Pons (tissue), 1 donor: Measurements from ENCODE around the gene ILF2.
A peak's percentile ranks its signal among the peaks of the same experiment; 100 is the strongest.

Source experiments
- DNase-seq: peaks from one replicate; pipeline ENCODE4 v3.0.0-alpha.2; 2016; ENCODE audit warnings: low spot score

The ILF2 gene

DNA sequence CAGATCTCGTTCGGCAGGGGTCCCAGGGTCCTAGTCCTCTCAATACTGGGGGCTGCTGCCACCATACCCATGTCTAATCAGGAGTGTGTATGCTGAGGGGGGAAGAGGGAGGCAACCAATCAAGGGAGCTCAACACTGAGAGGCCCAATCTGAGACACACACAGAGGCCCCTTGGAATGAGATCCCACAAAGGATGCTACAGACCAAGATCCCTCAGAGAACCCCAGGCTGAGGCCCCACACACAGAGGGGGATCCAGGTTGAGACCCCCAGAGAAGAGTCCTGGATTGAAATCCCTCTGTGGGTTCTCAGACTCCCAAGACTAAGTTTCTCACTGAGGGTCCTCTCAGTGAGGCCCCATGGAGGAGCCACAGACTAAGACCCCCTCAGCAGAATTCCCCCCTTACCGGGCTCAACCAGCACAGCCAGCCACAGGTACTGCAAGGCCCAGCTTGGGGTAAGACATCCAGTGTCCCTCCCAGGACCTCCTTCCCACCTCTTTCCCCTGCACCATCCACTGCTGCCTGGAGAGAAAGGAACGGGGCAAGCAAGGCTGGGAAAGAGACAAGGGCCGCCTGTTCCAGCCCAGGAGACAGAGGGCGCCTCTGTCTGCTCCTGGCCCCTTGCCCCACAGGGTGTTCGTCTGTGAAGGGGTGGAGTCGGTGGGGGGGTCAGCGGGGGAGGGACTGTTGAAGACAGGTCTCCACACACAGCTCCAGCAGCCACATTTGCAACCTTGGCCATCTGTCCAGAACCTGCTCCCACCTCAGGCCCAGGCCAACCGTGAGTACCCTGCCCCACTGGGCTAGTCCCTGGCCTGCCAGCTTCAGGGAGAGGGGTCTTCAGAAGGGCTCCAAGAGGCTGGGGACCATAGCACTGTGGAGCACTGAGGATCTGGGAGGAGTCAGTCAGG lies 42.8 kb downstream of the ILF2 start, which contains the start of gene S100A1:
Gene S100A1, plus strand, starts transcription at position 720 of the 912 bp plus-strand sequence. CDS start 2,088 bp downstream, outside the sequence.
- peak; percentile 93 for DNase-seq

DNA sequence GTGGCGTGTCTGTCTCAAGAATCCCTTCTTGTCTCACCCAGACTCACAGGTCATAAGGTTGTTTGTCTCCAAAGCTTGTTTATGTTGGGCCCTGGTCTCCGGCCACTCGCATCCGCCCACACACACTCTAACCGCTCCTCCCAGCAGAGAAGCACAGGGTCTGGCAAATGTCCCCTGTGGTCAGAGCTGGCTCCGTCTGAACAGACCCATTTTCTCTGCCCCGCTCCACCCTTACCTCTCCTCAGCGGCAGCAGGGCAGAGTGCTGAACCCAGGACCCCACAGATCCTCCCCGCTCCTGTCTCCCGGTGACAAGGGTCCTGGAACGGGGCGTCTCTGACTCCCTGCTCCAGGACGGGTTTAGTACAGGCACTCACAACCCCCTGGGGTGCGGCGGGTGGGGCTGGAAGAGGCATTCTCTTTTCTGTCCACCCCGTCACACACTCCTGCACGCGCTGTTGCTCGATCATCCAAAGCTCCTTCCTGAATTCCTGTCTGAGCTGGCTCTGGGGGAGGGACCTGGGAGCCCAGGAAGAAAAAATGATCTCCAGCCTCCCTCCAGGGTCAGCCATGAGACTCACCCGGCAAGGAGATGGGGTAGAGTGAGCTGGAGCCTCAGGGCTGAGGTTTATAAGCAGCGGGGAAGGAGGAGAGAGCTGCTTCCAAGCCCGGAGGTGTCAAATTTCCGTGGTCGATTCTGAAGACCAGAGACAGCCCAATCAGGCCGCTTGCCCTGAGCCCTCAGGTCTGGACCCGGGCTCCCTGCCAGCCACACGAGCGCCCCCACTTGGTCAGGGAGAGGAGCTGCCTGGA lies 43.7 kb downstream of the ILF2 start, which contains the start of gene S100A13:
Gene S100A13, minus strand, starts transcription at position 602 of the 811 bp plus-strand sequence. CDS start 1,033 bp downstream, outside the sequence.
- peak; percentile 77 for DNase-seq

GRCh38 chr1:153626477-153626903 lies 44.3 kb downstream of the ILF2 start:
- no peak for DNase-seq

DNA sequence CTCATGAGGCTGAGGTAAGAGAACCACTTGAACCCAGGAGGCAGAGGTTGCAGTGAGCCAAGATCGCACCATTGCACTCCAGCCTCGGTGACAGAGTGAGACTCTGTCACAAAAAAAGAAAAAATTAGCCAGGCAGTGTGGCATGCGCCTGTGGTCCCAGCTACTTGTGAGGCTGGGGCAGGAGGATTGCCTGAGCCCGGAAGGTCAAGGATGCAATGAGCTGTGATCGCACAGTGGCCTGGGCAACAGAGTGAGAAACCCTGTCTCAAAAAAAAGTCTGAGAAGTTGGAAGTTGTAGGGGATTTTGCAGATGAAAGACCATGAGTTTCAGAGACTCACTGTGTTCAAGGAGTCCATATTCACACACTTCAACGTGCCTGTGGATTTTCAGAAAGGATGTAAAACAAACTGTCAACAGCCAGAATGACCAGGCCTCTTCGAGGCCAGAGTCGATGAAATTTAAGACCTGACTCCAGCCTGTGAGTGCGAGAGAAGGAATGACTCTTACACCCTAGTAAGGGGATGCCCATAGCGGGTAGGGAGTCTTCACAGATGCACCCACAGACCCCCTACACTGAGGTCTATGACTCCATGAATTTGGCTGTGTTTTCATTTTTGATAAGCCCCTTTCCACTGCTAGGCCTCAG lies 45.7 kb downstream of the ILF2 start:
- DNase-seq, result no peak

DNA sequence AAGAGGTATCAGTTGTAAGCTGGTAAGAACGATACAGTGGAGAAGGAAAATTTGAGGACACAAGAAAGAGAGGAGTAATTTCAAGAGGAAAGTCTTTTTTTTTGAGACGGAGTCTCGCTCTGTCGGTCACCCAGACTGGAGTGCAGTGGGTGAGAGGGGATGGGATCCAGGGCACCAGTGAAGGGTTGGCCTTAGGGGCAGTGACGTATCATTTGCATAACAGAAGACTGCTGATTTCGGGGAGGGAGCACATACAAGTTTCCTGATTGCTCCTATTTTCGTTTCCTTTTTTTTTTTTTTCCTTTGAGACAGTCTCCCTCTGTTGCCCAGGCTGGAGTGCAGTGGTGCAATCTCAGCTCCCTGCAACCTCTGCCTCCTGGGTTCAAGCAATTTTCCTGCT lies 47.7 kb downstream of the ILF2 start:
- no peak for DNase-seq

DNA sequence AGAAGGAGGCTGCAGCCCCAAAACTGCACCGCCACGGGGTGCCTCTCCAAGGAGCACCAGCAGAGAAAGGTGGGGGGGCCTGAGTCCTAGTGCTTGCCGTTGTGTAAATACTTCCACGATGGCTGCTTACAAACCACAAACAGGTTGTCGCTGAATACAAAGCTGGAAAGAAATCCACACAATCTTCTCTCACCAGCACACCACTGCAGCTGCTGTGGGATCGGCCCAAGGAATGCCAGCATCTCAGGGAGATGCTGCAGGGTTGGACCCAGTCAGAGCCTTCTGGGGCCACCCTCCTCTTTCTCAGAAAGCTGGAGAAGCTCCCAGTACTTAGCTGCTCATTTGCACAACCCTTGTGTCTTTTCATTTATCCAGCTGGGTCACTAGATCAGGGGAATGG lies 51.6 kb downstream of the ILF2 start:
- no peak for DNase-seq

DNA sequence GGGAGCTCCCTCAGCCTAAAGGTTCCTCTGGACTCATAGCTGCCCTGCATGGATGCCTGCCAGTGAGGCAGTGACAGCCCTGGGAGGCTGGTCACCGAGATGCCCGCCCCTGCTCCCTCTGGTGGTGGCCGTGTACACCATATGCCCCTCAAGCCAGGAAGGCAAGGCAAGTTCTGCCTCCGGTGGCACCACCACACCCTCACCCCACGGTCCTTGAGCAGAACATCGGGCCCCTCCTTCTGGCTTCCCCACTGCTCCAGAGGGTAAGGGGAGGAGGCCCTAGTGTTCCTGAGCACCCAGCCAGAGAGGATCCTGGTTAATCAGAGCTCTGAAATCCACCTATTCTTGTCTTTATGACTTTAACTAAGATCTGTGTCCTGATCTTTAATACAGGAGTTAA lies 53.1 kb downstream of the ILF2 start:
- DNase-seq, result no peak

GRCh38 chr1:153616917-153617311 lies 53.9 kb downstream of the ILF2 start:
- DNase-seq, result no peak

DNA sequence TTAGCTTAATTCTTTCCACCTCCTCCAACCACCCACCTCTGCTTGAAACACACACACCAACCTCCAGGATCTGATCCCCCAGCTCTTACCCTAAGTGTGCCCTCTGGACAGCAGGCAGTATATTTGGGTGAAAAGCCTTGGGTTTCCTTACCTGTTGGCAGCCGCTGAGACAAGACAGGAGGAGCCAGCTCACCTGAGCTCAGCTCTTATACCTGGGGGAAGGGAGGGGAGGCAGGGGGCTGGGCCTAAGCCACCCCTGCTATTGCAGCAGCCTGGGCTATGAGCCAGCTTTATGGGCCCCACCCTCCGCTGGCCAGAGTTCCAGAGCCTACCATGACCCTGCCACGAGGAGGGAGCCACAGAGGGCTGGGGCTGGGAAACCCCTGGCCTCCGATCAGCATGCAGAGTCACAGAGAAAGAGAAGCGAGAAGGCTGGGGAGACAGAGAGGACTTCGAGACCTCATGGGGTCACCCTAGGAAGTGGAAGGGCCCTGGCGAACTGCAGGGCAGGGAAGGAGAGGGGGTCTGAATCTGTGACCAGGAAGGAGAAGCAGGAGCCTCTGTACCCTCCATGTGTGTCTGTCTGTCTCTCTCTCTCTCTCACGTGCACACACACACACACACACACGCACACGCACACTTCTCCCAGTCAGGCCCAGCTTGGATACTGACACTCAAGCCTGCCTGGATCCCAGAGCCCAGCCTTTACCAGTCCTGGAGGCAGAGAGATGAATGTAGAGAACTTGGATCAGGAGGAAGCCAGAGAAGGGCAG lies 54.5 kb downstream of the ILF2 start, which contains the start of gene S100A14:
Gene S100A14, minus strand, starts transcription at position 182 of the 773 bp plus-strand sequence. CDS start 467 bp downstream, outside the sequence.
- DNase-seq, result no peak

- no peak for DNase-seq
Observed at GRCh38 chr1:153615406-153615805, 55.4 kb downstream of the ILF2 start.

DNA sequence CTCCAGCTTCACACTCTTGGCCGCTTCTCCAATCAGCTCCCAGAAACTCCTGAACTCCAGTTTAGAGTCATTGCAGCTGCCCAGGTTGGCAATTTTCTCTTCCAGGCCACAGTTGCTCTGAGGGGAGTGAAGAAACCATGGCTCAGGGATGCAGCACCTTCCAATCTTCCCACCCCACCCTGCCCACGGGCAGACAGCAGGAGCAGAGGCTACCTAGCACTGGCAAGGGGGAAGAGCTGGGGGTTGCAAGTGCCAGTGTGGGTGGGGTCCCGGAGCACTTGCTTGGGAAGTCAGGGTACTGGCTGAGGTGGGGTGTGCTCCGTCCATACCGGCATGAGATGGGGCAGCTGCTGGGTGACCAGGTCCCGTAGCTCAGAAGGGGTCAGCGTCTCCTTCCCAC lies 55.9 kb downstream of the ILF2 start:
- DNase-seq, result no peak

- DNase-seq, result no peak
Observed at GRCh38 chr1:153614189-153614900, 56.4 kb downstream of the ILF2 start.

DNA sequence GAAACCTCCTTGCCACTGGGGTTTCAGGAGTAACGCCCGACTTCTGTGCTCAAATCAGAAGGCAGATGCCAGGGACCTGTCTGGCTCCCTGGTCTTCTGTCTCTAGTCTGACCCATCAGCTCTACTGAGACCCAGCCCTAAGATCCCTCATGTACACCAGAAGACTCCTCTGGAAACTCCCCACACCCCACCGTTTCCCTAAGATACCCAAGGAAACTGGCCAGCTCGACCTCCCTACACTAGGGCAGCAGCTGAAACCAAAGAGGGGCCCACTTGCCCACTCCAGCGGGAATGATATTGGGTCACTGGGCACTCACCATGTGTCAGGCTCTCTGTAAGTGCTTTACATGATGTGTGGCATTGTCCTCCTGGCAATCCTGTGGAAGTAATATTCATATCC lies 57.4 kb downstream of the ILF2 start:
- no peak for DNase-seq

DNA sequence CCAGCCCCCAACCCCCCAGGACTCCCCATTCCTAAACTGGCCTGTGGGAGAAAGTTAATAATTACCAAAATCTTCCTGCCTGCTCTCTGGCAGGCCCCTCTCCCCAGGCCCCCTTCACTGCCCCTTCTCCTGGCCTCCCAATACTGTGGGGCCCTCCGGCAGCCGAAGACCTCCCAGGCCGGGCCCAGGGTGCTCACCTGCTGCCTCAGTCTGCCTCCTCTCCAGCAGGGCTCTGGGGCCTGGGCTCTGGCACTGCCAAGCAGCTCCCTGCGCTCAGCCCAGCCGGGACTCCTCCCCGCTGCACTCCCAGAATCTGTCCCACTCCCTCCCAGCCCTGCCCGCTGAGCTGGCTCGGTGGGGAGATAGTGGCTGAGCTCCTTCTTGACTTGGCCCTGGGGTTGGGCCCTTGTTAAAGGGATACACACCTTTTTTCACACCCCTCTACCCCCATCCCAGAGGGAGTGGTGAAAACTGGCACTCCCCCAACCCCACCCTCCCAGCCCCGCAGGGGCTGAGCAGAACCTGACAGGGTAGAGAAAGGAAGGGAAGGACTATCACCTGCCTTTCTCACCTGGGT lies 58.0 kb downstream of the ILF2 start, which contains the start of gene S100A16:
Gene S100A16, minus strand, starts transcription at position 383 of the 577 bp plus-strand sequence. CDS start 4,986 bp downstream, outside the sequence.
- no peak for DNase-seq

GRCh38 chr1:153612111-153612754 lies 58.6 kb downstream of the ILF2 start:
- DNase-seq, result no peak
